HFF-Myc (cell line): ENCODE measurements around the gene TSPY10.
"Not testable (repeated sequence)": the region's sequence is repeated elsewhere in the genome, so short reads cannot be mapped to it uniquely, and the experiment has no call there.

Experiments
- DNase-seq: peaks from one replicate; pipeline ENCODE4 v3.0.0-alpha.2; 2011; ENCODE audit warnings: low read depth; ENCODE audit errors: extremely low read depth
- H3K4me3 ChIP-seq: replicated peaks from 2 replicates; pipeline ENCODE4 v1.5.1; 2011; ENCODE audit warnings: low read depth, mild to moderate bottlenecking, control low read depth, low read length

TSPY10 gene

GRCh38 chrY:9527580-9527979 lies at the start of gene TSPY10:
TSS of gene TSPY10 (plus strand) at chrY:9527880. CDS start at chrY:9527926, 46 bp downstream.
- not testable (repeated sequence) for H3K4me3 ChIP-seq, DNase-seq

- H3K4me3 ChIP-seq, DNase-seq: not testable (repeated sequence)
Measured at GRCh38 chrY:9486967-9487366, 40.7 kb upstream of the TSPY10 start, which contains the start of gene TSPY9. TSS of gene TSPY9 (plus strand) at chrY:9487267. CDS start at chrY:9487313, 46 bp downstream.

DNA sequence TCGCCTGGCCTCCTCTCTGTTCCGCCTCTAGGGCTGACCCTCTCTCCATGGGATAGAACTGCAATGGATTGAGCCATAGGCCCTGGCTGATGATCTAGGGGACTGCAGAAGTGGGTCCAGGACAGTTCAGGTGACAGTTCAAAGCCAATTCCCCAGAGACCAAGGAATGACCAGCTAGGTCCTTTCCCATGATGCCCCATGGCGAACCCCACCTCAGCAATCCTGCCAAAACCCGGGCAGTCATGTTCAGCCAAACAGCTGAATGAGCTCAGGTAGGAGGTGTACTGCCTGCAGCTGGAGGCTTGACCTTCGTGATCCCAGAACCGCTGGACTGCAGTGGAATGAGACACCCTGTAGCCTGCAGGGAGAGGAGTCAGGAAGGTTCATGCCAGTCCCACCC lies 23.3 kb upstream of the TSPY10 start:
- DNase-seq, H3K4me3 ChIP-seq: not testable (repeated sequence)

DNA sequence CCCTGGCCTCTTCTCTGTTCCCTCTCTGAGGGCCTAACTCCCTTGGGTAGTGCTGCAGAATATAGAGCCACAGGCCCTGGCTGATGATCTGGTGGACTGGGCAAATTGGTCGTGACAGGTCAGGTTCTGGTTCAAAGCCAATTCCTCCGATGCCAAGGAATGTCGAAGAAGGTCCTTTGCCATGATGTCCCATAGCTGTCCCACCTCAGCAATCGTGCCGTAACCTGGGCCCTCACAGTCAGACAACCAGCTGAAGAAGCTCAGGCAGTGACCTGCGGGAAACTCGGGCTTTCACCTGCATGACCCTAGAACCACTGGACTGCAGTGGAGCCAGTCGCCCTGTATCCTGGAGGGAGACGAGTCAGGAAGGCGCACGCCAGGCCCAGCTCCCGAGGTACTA lies 11.4 kb upstream of the TSPY10 start:
- DNase-seq: not testable (repeated sequence)

More for the DNA sequence above, 11.4 kb upstream of the TSPY10 start:
- not testable (repeated sequence) for H3K4me3 ChIP-seq
